GM21723 (cell line): ENCODE measurements around the gene PFN4.
A peak's percentile ranks its signal among the peaks of the same experiment; 100 is the strongest.

Experiments used
- ATAC-seq: cut with Tn5 transposase; IDR thresholded peaks from one replicate; pipeline ENCODE4 v1.9.1; 2021; ENCODE audit warnings: mild to moderate bottlenecking, moderate library complexity; ENCODE audit not compliant: unreplicated experiment

The PFN4 gene

DNA sequence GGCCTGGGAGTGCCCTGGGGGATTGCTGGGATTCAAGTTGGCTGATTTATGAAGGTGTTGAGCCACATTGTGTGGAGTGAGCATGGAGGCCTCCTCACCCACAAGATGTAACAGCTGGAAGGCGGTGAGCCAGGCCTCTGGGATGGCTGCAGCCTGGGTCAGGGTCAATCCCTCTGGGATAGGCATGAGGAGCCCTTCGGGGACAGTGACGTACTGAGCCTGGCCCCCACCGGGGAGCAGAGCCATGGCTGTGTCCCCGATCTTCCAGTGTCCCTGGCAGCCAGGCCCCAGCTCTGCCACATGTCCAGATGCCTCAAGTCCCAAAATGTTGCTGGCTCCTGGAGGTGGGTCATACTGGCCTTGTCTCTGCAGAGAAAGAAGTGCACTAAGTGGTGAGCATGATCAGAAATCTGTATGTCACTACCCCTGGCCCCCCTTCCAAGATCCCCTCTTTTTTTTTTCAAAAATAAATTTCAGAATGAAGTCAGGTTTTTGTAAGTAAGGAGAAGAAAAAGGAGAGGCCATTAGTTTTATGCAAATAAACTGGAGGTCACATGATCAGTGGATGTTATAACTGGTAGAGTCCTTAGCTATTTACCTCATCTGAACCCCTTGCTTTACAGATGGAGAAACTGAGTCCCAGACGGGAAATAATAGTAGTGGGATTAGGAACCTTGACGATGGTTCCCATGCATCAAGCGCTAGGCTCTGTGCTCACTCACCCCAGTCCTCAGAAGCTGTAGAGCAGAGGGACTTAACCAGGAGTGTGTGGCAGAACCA lies 40.2 kb downstream of the PFN4 start:
- no peak for ATAC-seq

DNA sequence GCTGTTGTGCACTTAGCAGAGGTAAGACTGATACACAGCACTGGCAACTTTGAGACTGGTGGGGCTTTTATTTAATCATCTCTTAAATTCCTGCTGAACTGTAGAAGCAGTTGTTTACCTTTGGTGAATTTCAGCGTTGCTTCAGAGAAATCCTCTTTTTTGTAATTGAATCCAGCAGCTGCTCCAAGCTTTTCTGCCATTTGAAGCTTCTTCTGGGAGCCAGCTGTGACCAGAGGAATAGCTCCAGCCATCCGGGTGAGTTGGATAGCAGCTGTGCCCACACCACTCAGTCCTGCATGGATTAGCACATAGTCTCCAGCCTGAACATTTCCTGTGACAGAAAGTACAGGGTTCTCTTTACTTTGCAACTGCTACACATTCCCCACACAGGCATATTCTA lies 42.4 kb downstream of the PFN4 start:
- no peak for ATAC-seq

DNA sequence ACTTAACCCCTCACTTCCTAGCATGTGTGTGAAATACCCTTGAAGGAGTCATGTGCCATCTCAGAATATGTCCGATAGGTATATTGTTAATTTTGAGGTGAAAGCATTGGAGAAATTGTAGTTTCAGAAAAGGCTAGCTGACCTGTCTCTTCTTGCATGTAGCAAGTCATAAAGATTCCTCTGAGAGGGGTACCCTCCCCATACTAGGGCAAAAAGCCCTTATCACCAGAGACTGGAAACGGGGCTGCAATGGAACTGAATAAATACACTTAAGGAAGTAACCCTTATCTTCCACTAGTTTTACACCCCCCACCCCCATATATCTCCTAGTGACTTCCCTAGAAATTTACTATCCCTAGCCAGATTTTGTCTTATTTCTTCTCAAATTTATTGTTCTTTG lies 45.3 kb downstream of the PFN4 start:
- no peak for ATAC-seq

DNA sequence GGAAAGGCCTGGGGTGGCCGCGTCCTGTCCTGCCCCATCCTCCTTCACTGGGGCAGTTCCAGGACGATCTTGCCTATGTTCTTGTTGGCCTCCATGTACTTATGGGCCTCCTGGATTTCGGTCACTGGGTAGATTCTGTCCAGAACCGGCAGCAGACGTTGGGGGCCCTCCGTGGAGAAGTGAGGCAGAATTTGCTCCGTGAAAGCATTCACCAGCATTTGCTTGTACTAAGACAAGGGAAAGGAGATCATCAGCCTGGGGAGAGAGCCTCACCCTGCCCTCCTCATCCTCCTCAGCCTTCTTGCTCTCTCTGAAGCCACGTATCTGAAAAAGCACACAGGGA lies 45.6 kb downstream of the PFN4 start:
- ATAC-seq, result no peak

DNA sequence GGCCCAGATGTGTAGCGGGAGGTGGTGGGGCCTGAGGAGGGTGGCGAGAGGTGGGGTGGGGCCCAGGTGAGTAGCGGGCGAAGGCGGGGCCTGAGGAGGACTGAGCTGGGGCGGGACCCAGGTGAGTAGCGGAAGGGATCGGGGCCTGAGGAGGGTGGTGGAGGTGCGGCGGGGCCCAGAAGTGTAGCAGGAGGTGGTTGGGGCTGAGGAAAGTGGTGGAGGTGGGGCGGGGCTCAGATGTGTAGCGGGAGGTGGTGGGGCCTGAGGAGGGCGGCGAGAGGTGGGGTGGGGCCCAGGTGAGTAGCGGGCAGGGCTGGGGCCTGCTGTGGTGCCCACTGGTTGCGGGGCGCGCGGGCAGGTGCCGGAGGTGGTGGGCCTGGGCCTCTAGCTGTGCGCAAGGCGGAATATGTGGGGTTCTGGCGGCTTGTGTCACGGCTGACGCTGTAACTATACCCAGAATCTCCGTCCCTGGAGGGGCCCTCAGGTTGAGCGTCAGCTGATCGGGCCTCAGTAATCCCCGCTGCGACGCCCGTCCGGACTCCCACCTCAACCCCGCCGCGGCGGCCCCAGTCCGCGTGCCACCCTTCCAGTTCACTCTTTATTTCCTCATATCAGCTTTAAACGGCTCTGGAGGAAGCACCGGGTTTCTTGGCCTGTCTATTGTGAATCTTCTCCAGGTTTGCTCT lies 46.1 kb downstream of the PFN4 start:
- ATAC-seq, result peak; percentile 4

DNA sequence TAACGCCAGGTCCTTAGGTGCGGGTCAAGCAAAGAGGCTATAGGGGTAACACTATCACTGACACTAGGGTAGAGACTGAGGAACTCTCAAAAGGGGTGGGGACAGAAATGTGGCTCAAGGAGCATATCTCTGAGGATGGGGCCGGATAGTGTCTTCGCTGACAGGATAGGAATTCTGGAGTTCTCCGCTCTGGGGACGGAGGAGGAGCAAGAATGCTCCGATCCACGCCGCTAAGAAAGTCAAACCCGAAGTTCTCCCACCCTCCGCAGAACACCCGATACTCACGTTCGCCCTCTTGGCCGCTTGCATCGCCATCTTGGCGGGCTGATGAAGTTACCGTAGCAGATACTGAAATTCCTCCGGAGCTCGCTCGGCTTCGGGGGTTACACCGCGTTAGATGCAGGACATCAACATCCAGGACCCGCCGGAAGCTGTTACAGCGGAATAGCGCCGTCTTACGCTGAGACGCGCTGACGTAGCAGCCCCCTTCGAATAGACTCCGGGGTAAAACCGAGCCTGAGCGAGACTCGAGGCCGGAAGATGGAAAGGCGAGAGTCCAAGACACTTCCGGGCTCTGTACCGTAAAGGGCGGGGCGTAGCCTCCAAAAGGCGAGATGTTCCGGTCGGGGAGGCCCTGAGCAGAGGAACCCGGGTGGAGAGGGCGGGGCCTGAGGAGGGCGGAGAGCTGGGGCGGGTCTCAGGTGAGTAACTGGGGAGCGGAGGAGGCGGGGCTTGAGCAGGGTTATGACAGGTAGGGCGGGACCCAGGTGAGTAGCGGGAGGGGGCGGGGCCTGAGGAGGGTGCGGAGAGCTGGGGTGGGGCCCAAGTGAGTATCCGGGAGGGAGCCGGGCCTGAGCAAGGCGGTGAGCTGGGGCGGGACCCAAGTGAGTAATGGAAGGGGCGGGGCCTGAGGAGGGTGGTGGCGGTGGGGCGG lies 47.0 kb downstream of the PFN4 start, which contains the start of gene SF3B6:
TSS of gene SF3B6 (minus strand) at position 412 of the 934 bp plus-strand sequence. CDS start at position 315, 97 bp downstream.
- ATAC-seq, result peak; percentile 97

DNA sequence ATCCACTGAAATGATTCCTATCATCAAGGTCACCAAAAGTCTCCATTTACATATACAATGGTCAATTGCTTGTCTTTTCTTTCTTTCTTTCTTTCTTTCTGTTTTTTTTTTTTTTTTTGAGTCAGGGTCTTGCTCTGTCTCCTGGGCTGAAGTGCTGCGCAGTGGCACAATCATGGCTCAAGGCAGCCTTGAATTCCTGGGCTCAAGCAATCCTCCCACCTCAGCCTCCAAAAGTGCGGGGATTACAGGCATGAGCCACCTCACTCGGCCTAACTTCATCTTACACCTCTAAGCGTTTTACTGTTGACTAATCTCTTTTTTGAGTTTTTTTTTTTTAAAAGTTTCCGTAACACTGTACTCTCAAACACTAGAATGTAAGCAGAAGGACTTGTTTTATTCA lies 47.9 kb downstream of the PFN4 start:
- ATAC-seq, result no peak

DNA sequence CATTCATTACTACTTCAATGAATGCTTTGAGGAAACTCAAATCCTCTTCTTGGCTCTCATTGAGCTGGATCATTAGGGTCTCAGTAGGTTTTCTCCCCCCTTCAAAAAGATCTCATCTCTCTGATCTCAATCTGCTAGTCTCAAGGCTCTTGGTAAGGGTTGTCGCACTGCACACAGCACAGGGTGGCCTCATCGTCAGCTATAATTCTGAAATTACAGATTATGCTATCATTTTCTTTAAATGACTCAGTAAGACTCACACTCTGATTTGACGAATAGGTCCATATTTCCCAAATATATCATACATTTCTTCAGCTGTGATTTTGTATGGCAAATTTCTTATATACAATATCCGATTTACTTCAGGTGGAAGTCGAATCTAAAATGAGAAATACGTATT lies 49.3 kb downstream of the PFN4 start:
- ATAC-seq, result no peak

DNA sequence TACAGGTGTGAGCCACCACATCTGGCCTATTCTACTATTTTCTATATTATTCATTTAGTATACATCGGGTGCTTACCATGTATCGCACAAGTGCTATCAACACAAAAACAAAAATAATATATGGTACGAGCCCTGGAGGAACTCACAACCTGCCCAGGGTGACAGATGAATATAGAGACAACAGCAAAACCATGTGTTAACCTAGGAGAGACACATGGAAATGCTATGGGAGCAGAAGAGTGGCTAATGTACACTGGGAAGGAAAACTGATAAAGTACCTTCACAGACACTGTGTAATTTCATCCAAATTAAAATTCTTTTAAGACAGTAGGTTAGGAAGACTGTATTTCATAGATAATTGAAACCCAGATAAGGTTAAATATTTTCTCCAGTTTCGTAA lies 50.9 kb downstream of the PFN4 start:
- no peak for ATAC-seq

DNA sequence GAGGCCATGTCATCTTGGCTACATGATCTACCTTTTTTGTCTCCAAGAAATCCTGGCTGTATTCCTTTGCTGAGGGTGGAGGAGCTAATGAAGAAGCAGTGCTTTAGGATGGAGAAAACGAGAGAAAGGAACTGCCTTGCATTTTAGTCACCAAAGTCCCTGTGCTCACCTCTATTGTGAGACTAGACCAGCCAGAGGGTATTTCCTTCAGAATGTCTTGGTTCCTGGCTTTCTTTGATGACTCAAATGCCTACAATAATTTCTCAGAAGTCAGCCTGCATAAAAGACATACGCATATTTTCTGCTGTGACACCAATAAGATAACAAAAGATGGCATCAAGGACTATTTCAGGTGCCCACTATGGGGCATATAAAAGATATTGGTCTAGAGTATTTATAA lies 57.8 kb downstream of the PFN4 start:
- no peak for ATAC-seq
